Right lobe of liver (tissue), 4 donors: ENCODE measurements around the gene ATXN3.
"Not testable (repeated sequence)": the region's sequence is repeated elsewhere in the genome, so short reads cannot be mapped to it uniquely, and the experiment has no call there.

Experiments
- POLR2A ChIP-seq: fragments of 450-650 bp; IDR thresholded peaks from one replicate; pipeline ENCODE4 v1.6.1; 2017; ENCODE audit warnings: antibody characterized with exemption, mild to moderate bottlenecking
- TF ChIP-seq, protein P1 (sequence below), 4 donors: fragments of 200-600 bp in 3 of 4; fragments of 450-650 bp in 1 of 4; IDR thresholded peaks; one replicate each; pipeline versions ENCODE4 v1.5.1 to v1.8.0; 2016 to 2022; ENCODE audit warnings: antibody characterized with exemption in 4 of 4, mild to moderate bottlenecking in 2 of 4
- donor health status: DM: no; HTN: no; CAD: no.
- donor health status: DM: no; HTN: no; CAD: no.
- donor health status: DM: no; HTN: yes; CAD: no.

GRCh38 chr14:92041766-92042165 lies 64.6 kb downstream of the ATXN3 start:
- TF ChIP-seq, protein P1, sequence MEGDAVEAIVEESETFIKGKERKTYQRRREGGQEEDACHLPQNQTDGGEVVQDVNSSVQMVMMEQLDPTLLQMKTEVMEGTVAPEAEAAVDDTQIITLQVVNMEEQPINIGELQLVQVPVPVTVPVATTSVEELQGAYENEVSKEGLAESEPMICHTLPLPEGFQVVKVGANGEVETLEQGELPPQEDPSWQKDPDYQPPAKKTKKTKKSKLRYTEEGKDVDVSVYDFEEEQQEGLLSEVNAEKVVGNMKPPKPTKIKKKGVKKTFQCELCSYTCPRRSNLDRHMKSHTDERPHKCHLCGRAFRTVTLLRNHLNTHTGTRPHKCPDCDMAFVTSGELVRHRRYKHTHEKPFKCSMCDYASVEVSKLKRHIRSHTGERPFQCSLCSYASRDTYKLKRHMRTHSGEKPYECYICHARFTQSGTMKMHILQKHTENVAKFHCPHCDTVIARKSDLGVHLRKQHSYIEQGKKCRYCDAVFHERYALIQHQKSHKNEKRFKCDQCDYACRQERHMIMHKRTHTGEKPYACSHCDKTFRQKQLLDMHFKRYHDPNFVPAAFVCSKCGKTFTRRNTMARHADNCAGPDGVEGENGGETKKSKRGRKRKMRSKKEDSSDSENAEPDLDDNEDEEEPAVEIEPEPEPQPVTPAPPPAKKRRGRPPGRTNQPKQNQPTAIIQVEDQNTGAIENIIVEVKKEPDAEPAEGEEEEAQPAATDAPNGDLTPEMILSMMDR (IDR thresholded peaks at IDR 0.05) = not testable (repeated sequence)
- TF ChIP-seq POLR2A = not testable (repeated sequence)
